HG02588 (cell line): ENCODE measurements around the gene PSME2.
"Not testable (repeated sequence)": the region's sequence is repeated elsewhere in the genome, so short reads cannot be mapped to it uniquely, and the experiment has no call there.

Source experiments
- ATAC-seq: cut with Tn5 transposase; IDR thresholded peaks from one replicate; pipeline ENCODE4 v1.9.1; 2021; ENCODE audit warnings: mild to moderate bottlenecking, moderate library complexity; ENCODE audit not compliant: unreplicated experiment

PSME2 gene

GRCh38 chr14:24115422-24116127 lies 30.8 kb downstream of the PSME2 start:
- ATAC-seq: no peak

GRCh38 chr14:24114532-24115421 lies 31.6 kb downstream of the PSME2 start, which contains the start of the genes DCAF11 and NRL:
DCAF11 (plus strand) TSS chr14:24114777; CDS start chr14:24115595, 818 bp downstream.
NRL (minus strand) TSS chr14:24114949; CDS start chr14:24082848, 32,101 bp downstream.
- ATAC-seq: peak; percentile 76

GRCh38 chr14:24113801-24114531 lies 32.4 kb downstream of the PSME2 start:
- ATAC-seq: peak; percentile 24

- ATAC-seq: no peak
Observed at GRCh38 chr14:24113379-24113800, 33.0 kb downstream of the PSME2 start.

GRCh38 chr14:24110523-24110922 lies 35.9 kb downstream of the PSME2 start:
- no peak for ATAC-seq

- ATAC-seq: no peak
Observed at GRCh38 chr14:24110060-24110459, 36.4 kb downstream of the PSME2 start.

GRCh38 chr14:24108336-24108874 lies 38.0 kb downstream of the PSME2 start:
- ATAC-seq: peak; percentile 32

GRCh38 chr14:24106672-24107271 lies 39.6 kb downstream of the PSME2 start:
- ATAC-seq: no peak

- ATAC-seq: not testable (repeated sequence)
Observed at GRCh38 chr14:24105609-24106239, 40.7 kb downstream of the PSME2 start.

GRCh38 chr14:24103451-24103850 lies 43.0 kb downstream of the PSME2 start:
- no peak for ATAC-seq

GRCh38 chr14:24102357-24103048 lies 43.9 kb downstream of the PSME2 start:
- ATAC-seq: no peak

- ATAC-seq: no peak
Observed at GRCh38 chr14:24100982-24101494, 45.4 kb downstream of the PSME2 start.

GRCh38 chr14:24100197-24100981 lies 46.0 kb downstream of the PSME2 start:
- no peak for ATAC-seq

- no peak for ATAC-seq
Observed at GRCh38 chr14:24098927-24099813, 47.2 kb downstream of the PSME2 start.

GRCh38 chr14:24098229-24098926 lies 48.0 kb downstream of the PSME2 start:
- ATAC-seq: no peak

- ATAC-seq: no peak
Observed at GRCh38 chr14:24096545-24097181, 49.7 kb downstream of the PSME2 start.
